RWPE2 (cell line): ENCODE results near the gene LRRC10.

Experiments used
- ATAC-seq: fragments of 200-7000 bp; cut with Tn5 transposase; 3 replicates; pipeline ENCODE4 v1.9.1; 2021; ENCODE audit warnings: low read depth
- DNase-seq: peaks from one replicate; pipeline ENCODE4 v3.0.0-alpha.2; 2020; ENCODE audit warnings: low spot score
- H3K27ac ChIP-seq: fragments of 450-650 bp; 2 replicates; pipeline ENCODE4 v1.5.1; 2017; ENCODE audit warnings: mild to moderate bottlenecking; ENCODE audit not compliant: poor library complexity, severe bottlenecking
- H3K27me3 ChIP-seq: fragments of 250-450 bp; sonication (Bioruptor Pico); 2 replicates; pipeline ENCODE4 v1.5.1; 2021; ENCODE audit warnings: mild to moderate bottlenecking, moderate library complexity; ENCODE audit not compliant: insufficient read depth, poor library complexity, severe bottlenecking
- H3K36me3 ChIP-seq: fragments of 250-450 bp; sonication (Bioruptor Pico); 2 replicates; pipeline ENCODE4 v1.5.1; 2020; ENCODE audit warnings: low read depth, mild to moderate bottlenecking, moderate library complexity
- H3K4me1 ChIP-seq: fragments of 250-450 bp; sonication (Bioruptor Pico); 2 replicates; pipeline ENCODE4 v1.5.1; 2021; ENCODE audit warnings: mild to moderate bottlenecking, moderate library complexity; ENCODE audit not compliant: insufficient read depth, poor library complexity, severe bottlenecking
- H3K4me3 ChIP-seq: fragments of 250-450 bp; sonication (Bioruptor Pico); 2 replicates; pipeline ENCODE4 v1.5.1; 2021; ENCODE audit warnings: mild to moderate bottlenecking, moderate library complexity; ENCODE audit not compliant: severe bottlenecking
- H3K9me3 ChIP-seq: fragments of 250-450 bp; sonication (Bioruptor Pico); 2 replicates; pipeline ENCODE4 v1.5.1; 2021; ENCODE audit warnings: mild to moderate bottlenecking, moderate library complexity; ENCODE audit not compliant: severe bottlenecking
- CTCF ChIP-seq: fragments of 450-650 bp; IDR thresholded peaks from one replicate; pipeline ENCODE4 v1.5.1; 2017; ENCODE audit warnings: mild to moderate bottlenecking, moderate library complexity; ENCODE audit not compliant: poor library complexity, severe bottlenecking

LRRC10 gene

GRCh38 chr12:69601962-69602685 is 8.6 kb downstream of the LRRC10 start:
- Histone ChIP-seq H3K4me1 (no peaks in the 10 kb centered on the region), H3K36me3 (peaks cover 51% of the 10 kb centered on the region), H3K27me3 (no peaks in the 10 kb centered on the region), H3K9me3 (no peaks in the 10 kb centered on the region), H3K4me3 (no peak overlapping the region), H3K27ac (no peak overlapping the region)
- no peak for DNase-seq
- no peak; the same call in 2 of the 3 replicates for ATAC-seq
- TF ChIP-seq CTCF: no peak

GRCh38 chr12:69600804-69601203 is 9.9 kb downstream of the LRRC10 start:
- Histone ChIP-seq H3K27me3 (no peaks in the 10 kb centered on the region), H3K4me1 (no peaks in the 10 kb centered on the region), H3K36me3 (peaks cover 65% of the 10 kb centered on the region), H3K27ac (no peak overlapping the region), H3K9me3 (no peaks in the 10 kb centered on the region), H3K4me3 (no peak overlapping the region)
- no peak for ATAC-seq
- no peak for DNase-seq
- TF ChIP-seq CTCF: no peak

GRCh38 chr12:69598174-69598753 is 12.4 kb downstream of the LRRC10 start:
- H3K27ac ChIP-seq: no peak overlapping the region
- H3K36me3 ChIP-seq: peaks cover 88% of the 10 kb centered on the region
- no peaks in the 10 kb centered on the region for H3K9me3 ChIP-seq
- H3K27me3 ChIP-seq: no peaks in the 10 kb centered on the region
- H3K4me3 ChIP-seq: no peak overlapping the region
- TF ChIP-seq CTCF: no peak
- DNase-seq (no peak), ATAC-seq (no peak)
- no peaks in the 10 kb centered on the region for H3K4me1 ChIP-seq

- peaks cover 100% of the 10 kb centered on the region for H3K36me3 ChIP-seq
- H3K9me3 ChIP-seq: no peaks in the 10 kb centered on the region
- ATAC-seq (no peak), DNase-seq (no peak)
- no peak overlapping the region for H3K4me3 ChIP-seq
- TF ChIP-seq CTCF: peak; percentile 21
- H3K4me1 ChIP-seq: no peaks in the 10 kb centered on the region
- H3K27me3 ChIP-seq: no peaks in the 10 kb centered on the region
- H3K27ac ChIP-seq: no peak overlapping the region
Measured at GRCh38 chr12:69595689-69596088, 15.0 kb downstream of the LRRC10 start.

GRCh38 chr12:69589082-69589481 is 21.6 kb downstream of the LRRC10 start:
- no peaks in the 10 kb centered on the region for H3K4me1 ChIP-seq
- no peak overlapping the region for H3K4me3 ChIP-seq
- H3K9me3 ChIP-seq: no peaks in the 10 kb centered on the region
- peaks cover 82% of the 10 kb centered on the region for H3K36me3 ChIP-seq
- DNase-seq (no peak), ATAC-seq (no peak)
- no peaks in the 10 kb centered on the region for H3K27me3 ChIP-seq
- no peak overlapping the region for H3K27ac ChIP-seq
- no peak for TF ChIP-seq CTCF
